ENCODE results near the gene TNS1. TPM values are rescaled to one million over a fixed set of nuclear protein-coding genes. Genes with fewer than 3 reads are reported as not detected.

Gene TNS1
- total RNA-seq, 1 donor from 2014 or later: 0.24 TPM

- no peak overlapping the region for H2AFZ ChIP-seq (replicated peaks)
- H3K36me3 ChIP-seq: no peaks in the 10 kb centered on the region
- H4K20me1 ChIP-seq (ENCODE audit: low read depth): no peaks in the 10 kb centered on the region
- no peaks in the 10 kb centered on the region for H3K79me2 ChIP-seq (ENCODE audit: low read depth)
- Mint-ChIP-seq H3K9me3 (no peaks in the 10 kb centered on the region), H3K4me3 (no peak overlapping the region), H3K27me3 (ENCODE audit: insufficient read depth, low read depth) (peaks cover 5% of the 10 kb centered on the region), H3K36me3 (no peaks in the 10 kb centered on the region), H3K27ac (no peak overlapping the region), H3K4me1 (peaks cover 51% of the 10 kb centered on the region)
- no peak overlapping the region for H3K4me2 ChIP-seq
- H3K27me3 ChIP-seq: no peaks in the 10 kb centered on the region
- H3F3A ChIP-seq (ENCODE audit: low read depth): peaks cover 10% of the 10 kb centered on the region
- no peak overlapping the region for H3K9ac ChIP-seq
- TF ChIP-seq EZH2phosphoT487 (IDR thresholded peaks at IDR 0.05) (no peak), CTCF (IDR thresholded peaks at IDR 0.05) (no peak)
- no peak overlapping the region for H3K4me3 ChIP-seq
- H3K9me3 ChIP-seq (ENCODE audit: low read depth): no peaks in the 10 kb centered on the region
- H3K4me1 ChIP-seq: peaks cover 25% of the 10 kb centered on the region
- no peak for DNase-seq (ENCODE audit: low spot score)
- no peak overlapping the region for H3K27ac ChIP-seq
Measured at GRCh38 chr2:218024336-218024735, 21.5 kb upstream of the TNS1 start.

- peaks cover 10% of the 10 kb centered on the region for H3F3A ChIP-seq (ENCODE audit: low read depth)
- H3K9me3 Mint-ChIP-seq: no peaks in the 10 kb centered on the region
- no peaks in the 10 kb centered on the region for H4K20me1 ChIP-seq (ENCODE audit: low read depth)
- TF ChIP-seq CTCF (IDR thresholded peaks at IDR 0.05) (no peak), EZH2 (IDR thresholded peaks at IDR 0.05) (no peak), EZH2phosphoT487 (IDR thresholded peaks at IDR 0.05) (no peak)
- H3K27me3 ChIP-seq: no peaks in the 10 kb centered on the region
- no peaks in the 10 kb centered on the region for H3K79me2 ChIP-seq (ENCODE audit: low read depth)
- H3K9ac ChIP-seq: no peak overlapping the region
- no peak overlapping the region for H2AFZ ChIP-seq (replicated peaks)
- H3K4me1 ChIP-seq: peaks cover 25% of the 10 kb centered on the region
- no peak for DNase-seq (ENCODE audit: low spot score)
- no peaks in the 10 kb centered on the region for H3K36me3 Mint-ChIP-seq
- peak overlapping the region; percentile 50 for H3K27ac Mint-ChIP-seq
- peaks cover 9% of the 10 kb centered on the region for H3K27me3 Mint-ChIP-seq (ENCODE audit: insufficient read depth, low read depth)
- peaks cover 56% of the 10 kb centered on the region for H3K4me1 Mint-ChIP-seq
- H3K9me3 ChIP-seq (ENCODE audit: low read depth): no peaks in the 10 kb centered on the region
- no peaks in the 10 kb centered on the region for H3K36me3 ChIP-seq
- no peak overlapping the region for H3K4me2 ChIP-seq
- no peak overlapping the region for H3K27ac ChIP-seq
- H3K4me3 ChIP-seq: no peak overlapping the region
- no peak overlapping the region for H3K4me3 Mint-ChIP-seq
Measured at GRCh38 chr2:218023636-218024035, 20.8 kb upstream of the TNS1 start.

DNA sequence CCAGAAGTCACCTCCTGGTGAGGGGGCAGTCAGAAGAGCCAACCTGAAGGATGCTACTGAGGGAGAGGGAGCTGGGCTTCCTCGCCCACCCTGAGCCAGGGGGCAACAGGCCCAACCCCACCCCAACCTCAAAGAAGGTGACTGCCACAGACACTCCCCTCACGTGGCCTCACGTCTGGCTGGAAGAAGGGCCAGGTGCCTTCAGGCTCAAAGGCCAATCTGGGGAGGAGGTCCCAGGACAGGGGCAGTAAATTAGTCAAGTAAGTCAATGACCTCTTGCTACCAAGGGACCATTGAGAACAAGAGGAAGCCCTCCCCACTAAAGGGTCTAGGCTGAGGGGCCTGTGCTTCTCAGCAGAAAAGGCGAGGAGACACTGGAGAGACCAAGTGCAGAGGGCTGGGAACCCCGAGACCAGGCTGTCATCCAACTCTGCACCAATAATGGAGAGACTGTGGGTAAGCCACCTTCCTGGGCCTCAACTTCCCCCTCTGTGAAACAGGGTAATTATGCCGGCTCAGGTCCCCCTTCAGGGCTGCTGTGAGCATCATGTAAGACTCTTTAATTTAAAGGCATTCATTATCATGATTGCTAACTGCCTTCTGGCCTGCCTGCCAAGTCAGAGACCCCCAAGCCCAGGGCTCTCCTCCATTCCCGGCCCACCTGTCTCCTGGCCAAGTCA is 20.2 kb upstream of the TNS1 start:
- H3K27ac Mint-ChIP-seq: no peak overlapping the region
- Histone ChIP-seq H3K9me3 (ENCODE audit: low read depth) (no peaks in the 10 kb centered on the region), H3K4me3 (no peak overlapping the region), H3K79me2 (ENCODE audit: low read depth) (no peaks in the 10 kb centered on the region), H3K27me3 (no peaks in the 10 kb centered on the region), H3F3A (ENCODE audit: low read depth) (peaks cover 10% of the 10 kb centered on the region), H4K20me1 (ENCODE audit: low read depth) (no peaks in the 10 kb centered on the region), H3K4me2 (peak overlapping the region; percentile 22), H2AFZ (replicated peaks) (peak overlapping the region; percentile 93), H3K4me1 (peaks cover 25% of the 10 kb centered on the region), H3K9ac (no peak overlapping the region), H3K36me3 (no peaks in the 10 kb centered on the region), H3K27ac (no peak overlapping the region)
- H3K4me3 Mint-ChIP-seq: no peak overlapping the region
- H3K27me3 Mint-ChIP-seq (ENCODE audit: insufficient read depth, low read depth): peaks cover 9% of the 10 kb centered on the region
- H3K9me3 Mint-ChIP-seq: no peaks in the 10 kb centered on the region
- H3K4me1 Mint-ChIP-seq: peaks cover 62% of the 10 kb centered on the region
- TF ChIP-seq EZH2phosphoT487 (IDR thresholded peaks at IDR 0.05) (no peak), EZH2 (IDR thresholded peaks at IDR 0.05) (no peak), CTCF (IDR thresholded peaks at IDR 0.05) (no peak)
- DNase-seq (ENCODE audit: low spot score): no peak
- H3K36me3 Mint-ChIP-seq: no peaks in the 10 kb centered on the region
